ENCODE results near the gene CACNA1D.

CACNA1D gene

DNA sequence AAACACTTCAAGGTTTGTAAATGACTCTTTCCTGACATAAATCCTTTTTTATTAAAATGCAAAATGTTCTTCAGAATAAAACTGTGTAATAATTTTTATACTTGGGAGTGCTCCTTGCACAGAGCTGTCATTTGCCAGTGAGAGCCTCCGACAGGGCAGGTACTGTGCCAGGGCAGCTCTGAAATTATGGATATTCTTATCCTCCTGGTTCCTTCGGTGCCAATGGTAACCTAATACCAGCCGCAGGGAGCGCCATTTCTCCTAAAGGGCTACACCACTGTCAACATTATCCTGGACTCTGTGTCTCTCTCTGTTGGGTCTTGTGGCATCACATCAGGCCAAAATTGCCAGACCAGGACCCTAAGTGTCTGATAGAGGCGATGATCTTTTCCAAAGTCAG lies 318.8 kb downstream of the CACNA1D start:
- DNase-seq = no peak

DNA sequence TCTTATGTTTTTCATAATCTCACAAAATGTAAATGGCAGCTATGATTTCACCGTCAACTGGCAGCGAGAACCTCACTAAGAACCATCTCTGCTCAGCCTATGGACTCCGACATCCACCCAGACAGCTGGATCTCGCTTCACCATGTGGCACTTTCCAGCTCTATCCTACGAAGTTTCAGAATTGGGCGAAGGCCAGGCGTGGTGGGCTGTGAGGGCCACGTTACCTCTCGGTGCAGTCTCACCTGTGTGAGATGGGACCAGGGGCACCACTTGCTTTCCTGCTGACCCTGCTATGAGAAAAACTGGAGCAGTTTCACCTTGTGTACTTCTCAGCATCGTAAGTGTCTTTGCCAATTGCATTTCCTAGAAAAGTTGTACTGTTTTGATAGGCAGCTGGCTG lies 319.5 kb downstream of the CACNA1D start:
- DNase-seq = no peak

DNA sequence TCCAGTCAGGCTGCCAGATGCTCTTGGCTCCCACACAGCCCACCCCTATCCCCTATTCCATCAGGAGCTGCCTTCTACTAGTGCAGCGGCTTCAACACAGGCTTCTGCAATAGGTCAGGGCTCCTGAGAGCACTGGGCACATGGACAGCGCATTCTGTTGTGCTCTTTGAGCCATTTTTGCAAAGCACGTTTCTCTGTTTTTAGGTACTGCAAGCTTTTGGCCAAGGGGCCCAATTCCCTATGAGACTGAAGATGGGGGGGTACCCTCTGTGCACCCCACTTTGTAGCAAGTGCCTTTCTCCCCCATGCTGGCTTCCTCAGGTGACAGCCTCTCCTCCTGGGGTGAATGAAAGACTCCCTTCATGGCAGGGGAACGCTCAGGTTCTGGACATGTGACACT lies 320.7 kb downstream of the CACNA1D start:
- DNase-seq = no peak

DNA sequence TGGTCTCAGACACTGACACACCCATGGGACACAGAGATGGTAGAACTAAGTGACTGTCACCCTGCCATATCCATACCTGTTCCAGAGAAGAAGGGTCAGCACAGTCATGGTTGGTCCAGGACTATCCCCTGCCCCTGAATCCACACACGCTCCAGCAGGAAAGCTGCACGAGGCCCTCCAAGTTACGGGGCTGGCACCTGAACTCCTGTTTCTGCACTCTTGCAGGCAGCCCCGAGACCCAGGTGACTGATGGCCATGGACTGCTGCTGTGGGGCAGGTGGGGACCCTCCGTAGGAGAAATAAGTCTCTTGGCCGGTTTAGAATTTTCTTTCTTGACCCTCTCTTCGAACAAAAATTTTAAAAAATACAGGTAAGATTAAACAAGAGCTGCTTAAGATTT lies 321.2 kb downstream of the CACNA1D start:
- no peak for DNase-seq

DNA sequence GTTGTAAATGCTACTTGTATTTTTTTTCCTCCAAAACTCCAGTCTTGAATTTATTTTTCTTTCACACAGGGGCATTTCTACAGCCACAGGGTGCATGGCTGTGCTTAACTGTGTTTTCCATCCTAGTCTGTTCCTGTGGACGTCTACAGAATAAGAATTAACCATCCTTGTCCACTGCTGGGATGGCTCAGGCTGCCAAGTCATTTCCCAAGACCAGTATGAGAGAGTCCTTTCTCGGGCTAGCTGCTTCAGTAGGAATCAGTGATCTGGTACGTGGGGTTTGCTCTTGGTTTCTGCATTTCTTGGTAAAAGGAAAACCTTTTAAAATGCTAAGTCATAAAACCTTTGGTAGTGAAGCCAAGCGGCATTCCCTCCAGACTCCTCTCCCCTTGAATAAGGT lies 322.0 kb downstream of the CACNA1D start:
- no peak for DNase-seq

DNA sequence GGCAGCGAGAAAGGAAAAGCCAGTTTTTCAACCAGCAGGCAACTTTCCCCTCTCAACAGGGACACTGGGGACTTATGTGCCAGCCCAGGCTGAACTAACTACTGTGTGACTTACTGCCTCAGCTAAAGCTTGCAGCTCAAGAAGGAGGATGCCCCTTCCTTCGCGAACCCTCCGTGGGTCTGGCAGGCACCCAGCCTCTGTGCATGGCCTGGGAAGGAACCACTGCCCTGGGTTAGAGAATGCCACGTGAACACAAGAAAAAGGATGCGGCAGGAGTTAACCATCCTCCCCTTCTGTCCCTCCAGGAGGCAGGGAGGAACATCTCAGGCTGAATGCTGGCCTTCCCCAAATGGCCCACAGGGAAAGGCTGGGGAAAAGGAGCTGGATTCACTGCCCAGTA lies 322.8 kb downstream of the CACNA1D start:
- DNase-seq = no peak

DNA sequence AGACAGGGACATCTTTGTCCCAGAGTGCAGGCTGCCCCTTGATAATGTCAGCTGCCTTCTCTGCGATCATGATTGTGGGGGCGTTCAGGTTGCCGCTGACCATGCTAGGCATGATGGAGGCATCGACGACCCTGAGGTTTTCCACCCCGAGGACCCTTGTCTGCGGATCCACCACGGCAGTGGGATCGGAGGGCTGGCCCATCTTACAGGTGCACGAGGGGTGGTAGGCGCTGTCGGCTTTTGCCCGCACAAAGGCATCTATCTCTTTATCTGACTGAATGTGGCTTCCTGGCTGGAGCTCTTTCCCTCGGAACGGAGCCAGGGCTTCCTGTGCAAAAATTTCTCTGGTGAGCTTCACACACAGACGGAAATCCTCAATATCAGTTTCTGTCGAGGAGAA lies 323.4 kb downstream of the CACNA1D start:
- DNase-seq = no peak

DNA sequence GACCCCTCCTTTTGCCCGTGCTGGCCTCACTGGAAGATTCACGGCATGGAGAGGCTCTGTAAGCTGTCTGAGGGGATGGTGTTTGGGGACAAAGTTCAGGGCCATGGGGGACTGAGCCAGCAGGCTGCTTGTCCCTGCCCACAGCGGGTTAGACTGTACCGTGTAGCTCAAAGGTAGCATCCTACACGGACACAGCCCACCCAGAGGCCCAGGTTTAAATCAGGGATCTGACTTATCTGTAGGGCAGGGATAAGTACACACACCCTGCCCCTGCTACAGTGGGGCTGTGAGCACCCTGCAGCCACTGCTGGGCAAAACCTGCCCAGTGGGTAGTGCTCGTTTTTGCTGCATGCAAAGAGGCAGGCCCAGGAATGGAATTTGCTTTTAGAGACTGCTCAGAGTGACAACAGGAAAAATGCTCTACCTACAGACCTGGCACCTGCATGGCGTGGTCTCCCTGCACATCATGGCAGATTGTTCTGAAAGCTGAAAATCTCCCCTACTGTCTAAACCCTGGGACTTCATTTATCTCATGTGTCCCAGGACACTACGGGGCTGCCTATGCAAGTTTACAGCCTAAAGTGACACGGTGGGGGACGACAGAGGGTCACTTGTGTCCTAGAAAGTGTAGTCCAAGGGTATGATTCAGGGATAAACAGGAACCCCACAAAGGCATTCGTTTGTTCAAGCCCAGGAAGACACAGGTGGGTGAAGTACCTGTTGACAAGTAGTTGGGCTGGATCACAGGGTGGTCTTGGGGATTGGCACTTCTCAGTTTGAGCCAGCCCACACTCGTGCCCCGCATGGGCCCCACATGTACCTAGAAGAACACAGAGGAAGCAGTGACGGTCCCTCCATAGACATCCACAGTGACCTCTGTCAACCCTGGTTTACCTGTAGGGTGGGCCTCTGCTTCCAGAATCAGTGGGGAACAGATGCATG lies 324.1 kb downstream of the CACNA1D start:
- DNase-seq = no peak

DNA sequence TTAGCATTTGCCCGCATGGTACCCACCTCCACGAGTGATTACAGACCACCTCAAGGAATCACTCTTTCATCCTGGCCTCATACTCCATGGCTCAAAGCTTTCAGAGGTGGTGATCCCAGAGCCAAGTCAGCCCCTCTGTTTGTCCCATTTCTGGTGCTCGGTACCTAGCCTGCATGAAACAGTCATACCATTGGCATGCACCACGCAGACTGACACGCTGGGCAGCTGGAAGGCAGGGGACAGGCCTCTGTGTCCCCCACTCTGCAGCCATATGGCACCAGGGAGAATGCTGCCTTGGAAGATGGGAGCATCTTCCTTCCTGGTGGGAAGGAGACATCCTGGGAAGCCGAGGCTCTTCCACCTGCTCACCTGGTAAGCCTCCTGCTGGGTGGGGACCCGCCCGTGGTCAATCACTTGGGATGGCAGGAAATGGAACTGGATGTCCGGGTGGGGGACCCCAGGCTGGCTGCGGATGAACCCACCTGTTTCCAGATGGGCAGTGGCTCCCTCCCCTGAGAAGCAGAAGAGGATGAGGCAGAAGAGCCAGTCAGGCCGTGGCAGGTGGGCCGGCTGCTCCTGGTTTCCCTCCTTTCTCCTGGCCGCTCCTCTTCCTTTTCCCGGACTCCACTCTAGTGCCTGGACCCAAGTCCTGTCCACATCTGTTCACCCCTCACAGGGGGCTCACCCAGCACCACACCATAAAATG lies 324.9 kb downstream of the CACNA1D start:
- no peak for DNase-seq

DNA sequence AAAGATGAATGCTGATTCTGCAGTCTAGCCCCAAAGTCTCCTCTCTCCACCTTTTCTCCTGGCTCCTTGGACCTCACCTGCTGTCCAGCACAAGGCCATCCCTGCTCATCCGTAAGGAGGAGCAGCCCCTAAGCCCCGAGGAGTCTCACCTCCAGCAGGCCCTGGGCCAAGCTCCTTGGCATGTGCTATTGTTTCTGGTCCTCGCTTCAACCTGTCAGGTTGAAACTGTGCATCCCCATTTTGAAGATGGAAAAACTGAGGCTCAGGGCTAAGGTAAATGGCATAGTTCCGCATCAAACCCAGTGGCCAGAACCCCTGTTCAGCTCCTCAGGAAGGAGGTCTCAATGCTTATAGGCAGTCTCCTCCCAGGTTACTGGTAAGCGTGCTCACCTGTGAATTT lies 325.7 kb downstream of the CACNA1D start:
- DNase-seq = no peak

DNA sequence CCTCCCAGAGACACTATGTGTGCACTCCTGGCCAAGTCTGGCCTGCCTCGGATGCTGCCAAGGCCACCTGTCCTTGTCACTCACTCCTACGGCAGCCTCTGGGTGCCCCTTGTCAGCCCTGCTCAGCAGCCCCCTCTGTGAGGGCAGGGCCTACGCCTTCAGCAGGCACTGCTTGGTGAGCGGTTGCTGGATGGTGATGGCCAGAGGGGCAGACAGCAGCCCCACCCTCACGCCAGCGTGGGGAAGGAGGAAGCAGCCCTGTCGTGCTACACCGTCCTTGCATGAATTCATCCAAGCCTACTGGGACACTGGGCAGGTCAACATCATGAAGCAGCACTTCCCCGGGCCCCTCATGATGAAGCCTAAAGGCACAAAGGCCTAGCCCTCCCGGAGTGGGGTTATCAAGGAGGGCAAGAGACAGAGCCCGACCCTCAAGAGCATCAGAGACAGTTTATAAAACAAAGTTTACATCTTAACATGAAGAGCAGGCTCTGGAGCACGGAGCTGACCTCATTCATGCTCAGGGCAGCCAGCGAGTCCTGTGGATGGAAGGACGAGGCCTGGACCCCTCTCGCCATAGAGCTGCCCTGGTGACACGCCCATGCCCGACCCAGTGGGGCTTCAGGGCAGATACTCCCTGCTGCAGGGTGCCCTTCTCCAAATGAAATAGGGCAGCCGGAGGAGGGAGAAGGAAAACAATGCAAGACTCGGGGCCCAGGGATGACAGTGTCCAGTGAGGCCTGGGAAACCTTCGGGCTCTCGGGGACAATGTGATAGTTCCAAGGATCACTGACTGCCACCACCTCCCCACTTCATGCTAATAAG lies 326.6 kb downstream of the CACNA1D start:
- no peak for DNase-seq

DNA sequence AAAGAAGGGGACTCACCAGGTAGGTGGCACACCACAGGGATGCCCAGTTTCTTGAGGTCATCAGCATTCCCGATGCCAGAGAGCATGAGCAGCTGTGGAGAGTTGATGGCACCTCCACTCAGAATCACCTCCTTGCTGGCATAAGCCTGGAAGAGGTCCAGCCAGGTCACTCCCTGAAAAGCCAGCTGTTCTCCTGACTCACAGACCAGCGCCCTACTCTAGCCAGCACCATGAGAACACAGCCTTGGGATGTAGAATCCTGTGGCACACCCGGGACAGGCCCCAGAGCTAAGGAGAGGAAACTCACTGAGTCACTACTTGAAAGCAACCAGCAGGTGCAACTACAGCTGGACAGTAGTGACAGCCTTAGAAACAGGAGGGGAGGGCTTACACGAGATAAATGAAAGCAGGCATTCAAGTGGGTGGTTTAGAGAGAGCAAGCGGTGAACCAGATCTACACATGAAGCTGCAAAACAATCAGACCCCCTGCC lies 327.3 kb downstream of the CACNA1D start:
- no peak for DNase-seq

DNA sequence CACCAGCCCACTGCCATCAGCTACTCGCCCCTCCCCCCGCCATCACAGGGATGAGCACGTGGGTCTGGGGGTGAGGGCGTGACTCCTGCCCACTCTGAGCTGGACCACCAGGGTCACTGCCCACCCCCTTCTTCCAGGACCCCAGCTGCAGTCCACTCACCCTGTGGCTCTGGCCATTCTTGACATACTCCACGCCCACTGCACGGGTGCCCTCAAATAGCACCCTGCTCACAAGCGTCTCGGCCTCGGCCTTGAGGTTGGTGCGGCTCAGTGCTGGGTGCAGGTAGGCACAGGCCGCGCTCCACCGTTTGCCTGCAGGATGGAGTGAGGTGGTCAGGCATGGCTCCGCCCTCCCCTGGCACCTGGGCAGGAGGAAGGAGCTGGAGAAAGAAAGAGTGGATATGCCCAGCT lies 327.9 kb downstream of the CACNA1D start:
- DNase-seq = no peak

DNA sequence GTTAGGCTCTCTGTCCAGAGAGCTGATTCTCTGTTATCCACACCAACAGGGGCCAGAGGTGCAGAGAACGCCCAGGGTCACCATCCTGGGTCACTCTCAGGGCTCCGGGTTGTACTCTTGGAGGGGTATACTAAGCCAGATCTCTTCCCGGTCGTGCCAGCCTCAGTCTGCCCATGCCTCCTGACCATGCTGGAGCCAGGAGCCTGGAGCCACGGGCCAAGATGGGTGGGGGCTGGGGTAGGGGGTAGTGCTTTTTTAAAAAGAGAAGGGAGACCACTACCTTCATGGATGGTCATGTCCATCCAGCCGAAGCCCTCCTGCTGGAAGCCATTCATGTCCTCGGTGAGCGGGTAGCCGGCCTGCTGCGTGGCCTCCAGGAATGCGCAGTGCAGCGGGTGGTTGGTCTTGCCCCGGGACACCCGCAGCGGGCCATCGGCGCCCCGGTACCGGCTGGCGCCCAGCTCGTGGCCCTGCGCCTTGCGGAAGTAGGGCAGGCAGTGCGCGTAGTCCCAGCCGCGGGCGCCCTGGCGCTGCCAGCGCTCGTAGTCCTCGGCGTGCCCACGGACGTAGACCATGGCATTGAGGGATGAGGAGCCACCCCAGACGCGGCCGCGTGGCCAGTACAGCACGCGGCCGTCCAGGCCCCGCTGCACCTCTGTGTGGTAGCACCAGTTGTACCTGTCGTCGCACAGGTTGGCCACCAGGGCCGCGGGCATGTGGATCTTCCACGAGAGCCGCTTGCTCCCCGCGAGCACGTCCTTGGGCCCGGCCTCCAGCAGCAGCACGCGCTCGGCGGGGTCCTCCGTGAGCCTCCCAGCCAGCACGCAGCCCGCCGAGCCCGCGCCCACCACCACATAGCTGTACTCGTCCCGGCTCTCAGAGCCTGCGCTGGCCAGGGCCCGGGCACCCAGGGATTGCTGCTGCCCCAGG lies 328.9 kb downstream of the CACNA1D start:
- no peak for DNase-seq

DNA sequence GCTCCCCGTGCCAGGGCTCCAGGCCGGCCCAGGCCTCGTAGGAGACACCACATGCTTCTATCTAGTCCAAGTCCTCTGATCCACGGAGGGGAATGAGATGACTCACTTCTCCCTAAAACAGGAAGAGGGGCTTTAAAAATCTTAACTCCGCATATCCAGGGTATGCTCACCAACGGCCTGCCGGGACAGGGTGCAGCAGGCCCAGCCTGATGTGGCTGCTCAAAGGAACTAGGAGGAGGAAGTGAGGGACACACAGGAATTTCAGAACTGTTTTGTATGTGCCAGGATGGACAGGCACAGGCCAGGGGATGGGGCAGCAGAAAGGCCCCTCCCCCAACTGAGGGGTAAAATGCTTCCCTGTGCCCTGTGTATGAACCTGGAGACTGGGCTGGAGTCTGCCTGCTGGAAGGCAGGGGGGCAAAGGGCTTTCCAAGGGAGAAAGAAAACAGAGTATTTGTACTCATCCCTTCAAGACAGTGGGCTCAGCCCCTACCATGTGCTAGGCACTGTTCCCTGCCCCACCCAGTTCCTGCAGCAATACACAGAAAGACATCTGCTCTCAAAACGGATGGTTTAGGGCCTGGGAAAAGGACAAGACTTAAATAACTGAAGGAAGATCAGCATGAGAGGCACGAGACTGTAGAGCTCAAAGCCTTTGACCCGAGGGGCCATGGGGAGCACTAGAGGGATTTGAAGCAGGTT lies 329.7 kb downstream of the CACNA1D start:
- DNase-seq = no peak

DNA sequence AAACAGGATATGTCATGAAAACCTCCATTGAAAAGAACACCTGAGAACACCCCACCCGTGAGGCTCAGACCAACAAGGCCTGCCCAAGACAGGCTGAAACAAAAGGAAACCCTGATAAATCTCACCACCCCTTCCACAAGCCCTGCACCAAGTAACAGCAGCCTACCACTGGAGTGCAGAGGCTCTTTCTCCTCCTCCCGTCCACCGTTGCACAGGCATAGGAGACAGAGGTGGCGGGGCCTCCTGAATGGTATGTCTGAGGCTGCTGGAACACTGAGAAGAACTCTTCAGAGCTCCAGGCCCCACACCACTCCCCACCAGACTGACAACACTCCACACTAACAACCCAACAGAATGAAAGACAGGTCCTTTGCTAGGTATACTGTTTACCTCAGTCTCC lies 330.4 kb downstream of the CACNA1D start:
- no peak for DNase-seq

DNA sequence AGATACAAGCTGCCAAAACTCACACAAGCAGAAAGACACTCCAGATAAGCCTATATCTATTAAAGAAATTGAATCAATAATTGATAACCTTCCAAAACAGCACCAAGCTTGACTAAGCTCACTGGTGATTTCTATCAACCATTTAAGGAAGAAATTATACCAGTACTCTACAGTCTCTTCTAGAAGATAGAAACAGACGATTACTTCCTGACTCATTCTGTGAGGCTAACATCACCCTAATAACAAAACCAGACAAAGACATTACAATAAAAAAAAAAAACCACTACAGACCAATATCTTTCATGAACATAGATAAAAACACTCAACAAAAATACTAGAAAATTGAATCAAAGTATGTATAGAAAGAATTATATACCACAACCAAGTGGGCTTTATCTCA lies 331.6 kb downstream of the CACNA1D start:
- DNase-seq = no peak

DNA sequence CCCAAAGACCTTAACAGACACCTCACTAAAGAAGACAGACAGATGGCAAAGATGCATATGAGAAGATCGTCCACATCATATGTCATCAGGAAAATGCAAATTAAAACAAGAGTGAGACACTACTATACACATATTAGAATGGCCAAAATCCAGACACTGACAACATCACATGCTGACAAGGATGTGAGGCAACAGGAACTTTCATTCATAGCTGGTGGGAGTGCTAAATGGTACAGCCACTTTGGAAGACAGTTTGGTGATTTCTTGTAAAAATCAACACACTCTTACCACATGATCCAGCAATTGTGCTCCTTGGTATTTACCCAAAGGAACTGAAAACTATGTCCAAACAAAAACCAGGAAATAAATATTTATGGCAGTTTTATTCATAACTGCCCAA lies 334.2 kb downstream of the CACNA1D start:
- no peak for DNase-seq

DNA sequence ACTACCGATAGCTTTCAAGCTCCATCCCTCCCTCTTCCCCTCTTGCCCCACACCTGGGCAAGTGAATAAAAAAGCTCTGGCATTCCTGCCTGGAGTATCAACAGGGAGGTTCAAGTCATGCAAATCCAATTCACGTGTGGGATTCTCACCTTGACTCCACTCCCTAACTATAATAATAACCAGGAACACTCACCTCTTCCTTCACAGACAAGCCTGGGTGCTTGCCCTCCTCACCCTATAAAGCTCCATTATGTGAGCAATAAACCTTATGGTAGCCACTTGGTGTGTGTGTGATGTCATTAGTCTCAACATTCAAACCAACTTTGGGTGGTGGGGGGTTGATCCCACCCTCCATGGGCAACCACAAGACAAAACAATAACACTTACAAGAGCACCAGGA lies 335.2 kb downstream of the CACNA1D start:
- DNase-seq = no peak

DNA sequence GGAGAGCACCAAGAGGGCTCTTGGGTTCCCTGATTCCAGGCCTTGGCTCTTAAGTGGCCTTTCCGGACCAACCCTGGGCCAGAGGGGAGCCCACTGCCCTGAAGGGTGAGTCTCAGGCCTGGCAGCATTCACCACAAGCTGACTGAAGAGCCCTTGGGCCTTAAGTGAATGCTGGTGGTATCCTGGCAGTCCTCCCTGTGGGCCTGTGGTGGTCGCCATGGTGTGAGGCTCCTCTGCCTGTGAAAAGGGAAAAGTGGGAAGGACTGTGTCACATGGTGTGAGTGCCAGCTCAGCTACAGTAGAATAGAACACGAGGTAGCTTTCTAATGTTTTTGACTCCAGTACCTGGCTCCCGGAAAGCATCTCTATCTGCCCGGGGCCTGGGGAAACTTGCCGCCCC lies 336.5 kb downstream of the CACNA1D start:
- no peak for DNase-seq

DNA sequence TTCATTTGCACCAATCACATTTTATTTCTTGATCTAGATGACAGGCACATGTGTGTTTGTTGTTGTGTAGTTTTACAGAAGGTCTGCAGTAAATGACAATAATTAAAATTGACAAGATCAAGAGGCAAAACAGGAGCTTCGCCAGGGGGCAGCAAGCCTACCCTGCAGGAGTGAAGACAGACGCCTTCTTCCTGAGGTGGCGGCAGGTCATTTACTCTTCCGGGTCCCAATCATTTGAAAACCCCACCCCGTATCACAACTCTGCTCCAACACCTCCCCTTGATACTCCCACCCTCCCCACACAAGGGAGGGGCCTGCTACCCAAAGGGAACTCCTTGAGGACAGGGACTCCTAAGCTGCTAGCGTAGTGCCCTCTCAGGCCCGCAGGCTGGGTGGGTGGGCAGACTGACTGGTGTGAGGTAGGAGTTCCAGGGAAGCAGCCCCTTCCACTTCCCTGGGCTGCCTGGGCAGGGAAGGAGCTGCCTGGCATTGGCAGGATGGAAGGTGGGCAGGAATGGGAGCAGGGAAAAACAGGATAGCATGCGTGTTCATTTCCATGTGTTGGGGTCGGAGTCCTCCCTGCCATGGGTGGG lies 338.7 kb downstream of the CACNA1D start:
- DNase-seq = no peak

All from COR-L47 (cell line).